ENCODE results near the gene AGO3. TPM values are rescaled to one million over a fixed set of nuclear protein-coding genes. Genes with fewer than 3 reads are reported as not detected.

AGO3 gene
- 16.6 and 29.0 TPM in 2 replicates for total RNA-seq

GRCh38 chr1:35930593-35931445 is at the start of gene AGO3:
TSS of gene AGO3 (plus strand) at chr1:35931105. CDS start at chr1:35931427, 322 bp downstream.

GRCh38 chr1:35882945-35883634 is 47.8 kb upstream of the AGO3 start, which contains the start of gene AGO1:
TSS of gene AGO1 (plus strand) at chr1:35883209. CDS start at chr1:35883422, 213 bp downstream.

GRCh38 chr1:36083635-36084496 is 153.0 kb downstream of the AGO3 start, which contains the start of gene TEKT2:
TSS of gene TEKT2 (plus strand) at chr1:36084094. CDS start at chr1:36084922, 828 bp downstream.

GRCh38 chr1:36088577-36089392 is 157.9 kb downstream of the AGO3 start, which contains the start of gene ADPRS:
TSS of gene ADPRS (plus strand) at chr1:36088892. CDS start at chr1:36088905, 13 bp downstream.

Other genes with a start within 250 kb of the AGO3 start
- 20.2 and 20.8 TPM in 2 replicates for gene C1orf216, start 212.2 kb upstream of the AGO3 start, total RNA-seq
- gene CLSPN, start 161.1 kb upstream of the AGO3 start, total RNA-seq: 1.5 and 17.9 TPM in 2 replicates
- gene AGO4, start 123.1 kb upstream of the AGO3 start, total RNA-seq: 9.5 and 12.5 TPM in 2 replicates
- gene AGO1, start 47.9 kb upstream of the AGO3 start, total RNA-seq: 11.9 and 26.8 TPM in 2 replicates
- not detected in 2 replicates for gene TEKT2, start 153.0 kb downstream of the AGO3 start, total RNA-seq
- 34.6 and 36.2 TPM in 2 replicates for gene ADPRS, start 157.8 kb downstream of the AGO3 start, total RNA-seq
- gene COL8A2, start 194.1 kb downstream of the AGO3 start, total RNA-seq: 9.2 and 19.6 TPM in 2 replicates
- 80.3 and 119 TPM in 2 replicates for gene TRAPPC3, start 218.4 kb downstream of the AGO3 start, total RNA-seq
- gene MAP7D1, start 225.1 kb downstream of the AGO3 start, total RNA-seq: 66.8 and 120 TPM in 2 replicates